ENCODE results near the gene ASTN2.

GRCh38 chr9:116701940-116702642 is 712.8 kb downstream of the ASTN2 start:
- no peak for TF ChIP-seq GATA3 (IDR thresholded peaks at IDR 0.05; ENCODE audit: low read depth, low read length)
- no peak for TF ChIP-seq GATA2 (IDR thresholded peaks at IDR 0.05; ENCODE audit: low read depth, low read length)

Measured in SH-SY5Y (cell line).